ENCODE data around the gene NRSN1.
"Not testable (repeated sequence)": the region's sequence is repeated elsewhere in the genome, so short reads cannot be mapped to it uniquely, and the experiment has no call there.

Gene NRSN1, protein sequence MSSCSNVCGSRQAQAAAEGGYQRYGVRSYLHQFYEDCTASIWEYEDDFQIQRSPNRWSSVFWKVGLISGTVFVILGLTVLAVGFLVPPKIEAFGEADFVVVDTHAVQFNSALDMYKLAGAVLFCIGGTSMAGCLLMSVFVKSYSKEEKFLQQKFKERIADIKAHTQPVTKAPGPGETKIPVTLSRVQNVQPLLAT

DNA sequence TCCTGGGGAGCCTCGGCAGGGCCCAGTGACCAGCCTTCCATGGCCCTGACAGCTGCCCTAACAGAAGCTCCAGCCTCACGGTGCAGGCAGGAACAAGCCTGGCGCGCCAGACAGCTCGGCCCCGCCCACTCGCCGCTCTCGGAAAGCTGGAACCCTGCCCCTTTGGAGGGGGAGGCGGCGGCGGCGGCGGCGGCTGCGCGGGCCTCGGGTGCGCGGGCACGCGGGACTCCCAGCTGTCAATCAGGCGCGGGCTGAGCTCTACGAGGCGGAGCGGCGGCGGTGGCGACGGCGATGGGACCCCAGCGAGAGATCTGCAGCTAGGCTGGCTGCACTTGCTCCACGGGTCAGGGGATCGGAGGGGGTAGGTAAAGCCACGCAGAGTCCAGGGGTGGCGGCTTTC lies at the start of gene NRSN1:
Gene NRSN1 (plus strand): TSS at position 236 of the 400 bp plus-strand sequence. CDS start 8,113 bp downstream, outside the sequence.
- DNase-seq, result no peak

DNA sequence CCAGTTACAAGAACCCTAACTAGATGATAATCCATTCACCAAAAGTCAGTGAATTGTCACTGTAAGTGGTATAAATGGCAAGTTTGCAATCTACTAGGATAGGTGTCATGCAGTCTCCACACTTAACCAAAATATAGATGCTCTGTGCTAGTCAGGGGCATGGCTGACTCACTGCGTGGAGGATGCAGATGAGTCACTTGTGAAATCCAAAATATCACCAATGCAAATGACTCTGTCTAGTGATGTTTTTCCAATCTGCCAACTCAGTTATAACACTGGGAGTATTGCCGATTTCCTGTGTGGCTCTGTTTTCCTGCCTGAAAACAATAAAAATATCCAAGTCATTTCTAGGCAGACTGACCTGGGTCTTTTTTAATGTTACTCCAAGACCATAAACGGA lies 47.8 kb upstream of the NRSN1 start:
- DNase-seq, result no peak

DNA sequence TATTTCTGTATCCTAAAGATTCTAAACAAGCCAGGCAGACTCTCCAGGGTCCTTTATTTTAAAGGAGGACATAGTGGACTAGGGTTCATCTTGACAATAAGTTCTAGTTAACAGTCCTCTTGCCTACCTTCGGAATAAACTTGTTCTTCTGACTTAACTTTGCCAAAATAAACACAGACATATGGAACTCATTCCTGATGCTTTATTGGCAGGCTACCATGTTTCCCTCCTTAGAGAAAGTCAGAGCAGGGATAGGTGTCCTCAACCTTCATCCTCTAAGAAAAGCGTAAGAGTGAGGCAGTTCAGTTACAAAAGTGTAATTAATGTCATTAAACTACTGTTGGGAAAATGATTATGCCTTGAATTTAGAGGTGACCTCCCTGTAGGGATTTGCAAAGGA lies 46.9 kb upstream of the NRSN1 start:
- no peak for DNase-seq

DNA sequence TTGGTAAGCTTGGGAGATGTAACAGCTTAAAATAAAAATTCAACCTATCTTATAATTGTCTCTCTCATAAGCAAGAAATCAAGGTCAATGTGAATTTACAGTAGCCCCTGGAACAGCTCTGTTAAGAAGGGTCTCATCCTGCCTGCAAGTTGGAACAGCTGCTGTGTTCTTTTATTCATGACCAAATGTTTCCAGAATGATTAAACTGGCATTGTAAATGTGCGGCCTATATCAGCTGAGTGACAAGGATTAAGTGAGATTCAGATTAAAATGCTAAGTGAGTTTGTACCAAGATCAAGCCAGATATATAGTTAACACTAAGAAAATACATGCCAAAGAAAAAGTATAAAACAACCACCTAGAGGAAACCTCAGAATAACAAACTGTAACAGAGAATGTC lies 45.3 kb upstream of the NRSN1 start:
- no peak for DNase-seq

DNA sequence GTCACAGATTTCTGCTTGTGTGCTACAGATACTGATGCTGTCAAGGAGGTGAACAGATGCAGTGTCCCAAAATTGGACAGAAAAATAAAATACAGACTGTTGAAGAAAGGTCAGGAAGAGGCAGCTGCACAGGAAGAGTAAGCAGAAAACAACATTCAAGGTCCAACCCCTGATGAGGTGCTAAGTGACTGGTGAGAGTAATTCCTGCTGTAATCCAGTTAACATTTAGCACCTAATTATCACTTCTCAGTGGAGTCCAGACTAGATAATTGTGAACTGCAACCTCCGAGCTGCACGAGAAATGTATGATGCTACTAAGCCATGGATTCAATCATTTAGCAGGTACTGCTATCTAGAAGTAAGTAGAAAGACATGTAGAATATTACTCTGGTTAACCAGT lies 36.3 kb upstream of the NRSN1 start:
- DNase-seq, result no peak

DNA sequence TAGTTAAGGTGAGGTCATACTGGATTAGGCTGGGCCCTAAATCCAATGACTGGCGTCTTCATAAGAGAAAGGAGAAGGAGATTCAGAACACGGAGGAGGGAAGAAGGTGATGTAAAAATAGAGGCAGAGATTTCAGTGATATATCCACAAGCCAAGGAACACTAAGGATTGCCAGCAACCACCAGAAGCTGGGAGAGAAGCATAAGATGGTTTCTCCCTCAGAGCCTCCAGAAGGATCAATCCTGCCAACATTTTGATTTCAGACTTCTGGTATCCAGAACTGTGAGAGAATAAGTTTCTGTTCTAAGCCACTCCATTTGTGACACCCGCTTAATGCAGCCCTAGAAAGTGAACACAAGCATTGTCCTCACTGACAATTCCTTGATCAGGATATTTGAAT lies 33.6 kb upstream of the NRSN1 start:
- DNase-seq, result no peak

DNA sequence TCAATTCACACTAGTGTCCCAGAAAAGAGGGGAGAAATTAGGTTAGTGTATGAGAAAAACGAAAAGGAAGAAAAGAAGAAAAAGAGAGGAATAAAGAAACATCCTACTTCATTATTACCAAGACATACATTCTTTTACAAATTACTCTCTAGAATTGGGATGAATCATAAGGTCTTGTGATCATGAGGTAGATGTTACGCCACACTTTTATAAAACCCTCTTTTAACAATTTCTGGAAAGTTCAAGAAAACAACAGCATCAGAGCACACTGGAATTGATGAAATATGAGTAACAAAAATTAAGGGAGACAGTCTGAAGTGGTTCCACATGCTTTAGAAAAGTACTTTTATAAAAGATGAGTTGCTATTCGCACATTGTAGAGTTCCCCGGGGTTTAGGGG lies 32.6 kb upstream of the NRSN1 start:
- DNase-seq, result no peak

DNA sequence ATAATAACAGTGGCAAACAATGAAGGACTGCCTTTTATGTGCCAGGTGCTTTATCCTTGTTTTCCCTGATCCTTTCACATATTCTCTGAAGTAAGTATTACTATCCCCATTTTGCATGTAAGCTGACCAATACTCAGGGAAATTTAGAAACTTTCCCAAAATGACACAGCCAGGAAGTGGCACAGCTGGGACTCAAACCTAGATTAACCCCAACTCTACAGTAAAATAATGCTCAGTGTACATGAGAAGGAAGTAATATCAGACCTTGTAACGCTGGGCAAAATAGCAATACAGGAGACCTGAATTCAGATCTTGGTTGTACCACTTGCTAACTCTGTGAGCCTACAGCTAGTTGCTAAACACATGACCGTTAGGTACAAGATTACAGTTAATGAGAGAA lies 26.8 kb upstream of the NRSN1 start:
- no peak for DNase-seq

DNA sequence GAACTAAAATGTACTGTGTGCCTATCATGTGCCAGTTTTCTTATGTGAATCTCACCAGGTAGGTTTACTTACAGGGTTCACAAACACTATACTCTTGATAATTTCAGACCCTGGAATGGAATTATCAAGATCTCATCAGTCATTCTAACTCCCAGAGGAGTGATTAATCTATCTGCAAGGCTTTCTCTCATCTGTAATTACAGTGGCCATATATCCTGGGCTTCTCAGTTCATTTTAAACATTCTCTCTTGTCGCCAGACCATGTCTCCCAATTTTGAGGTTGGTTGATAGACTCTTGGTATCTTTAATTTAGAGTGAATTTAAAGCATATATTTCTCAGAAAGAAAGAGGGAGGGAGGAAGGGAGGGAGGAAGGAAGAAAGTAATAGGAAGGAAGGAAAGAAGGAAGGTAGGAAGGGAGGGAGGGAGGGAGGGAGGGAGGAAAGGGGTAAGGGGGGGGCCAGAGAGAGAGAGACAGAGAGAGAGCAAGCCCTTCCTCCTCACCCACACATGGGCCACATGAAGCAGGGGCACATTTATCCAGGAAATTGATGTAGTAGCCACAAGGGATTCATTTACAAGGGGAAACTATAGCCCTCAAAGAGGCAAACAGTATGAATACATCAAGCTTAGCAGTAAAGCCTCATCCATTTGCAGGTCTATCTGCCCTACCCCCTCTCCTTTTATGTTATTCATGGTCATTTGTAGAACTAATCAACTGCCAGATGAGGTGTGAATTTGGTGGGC lies 25.8 kb upstream of the NRSN1 start:
- DNase-seq, result no peak

DNA sequence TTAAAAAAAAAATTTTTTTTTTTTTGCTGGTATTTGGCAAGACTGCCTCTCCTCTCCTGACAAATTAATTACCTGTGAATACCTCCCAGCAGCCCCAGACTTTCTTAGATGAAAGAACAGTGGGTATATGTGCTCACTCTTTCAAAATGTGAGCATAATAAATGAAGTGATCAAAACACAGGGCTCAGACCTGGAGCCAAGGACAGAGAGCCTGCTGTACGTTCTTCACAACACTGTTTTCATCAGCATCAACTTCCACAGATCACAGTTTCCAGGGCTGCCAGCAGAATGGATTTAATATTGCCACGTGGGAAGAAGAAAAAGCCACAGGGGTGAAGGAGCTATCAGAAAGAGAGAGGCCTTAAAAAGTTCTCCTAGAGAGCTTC lies 25.3 kb upstream of the NRSN1 start:
- DNase-seq, result no peak

DNA sequence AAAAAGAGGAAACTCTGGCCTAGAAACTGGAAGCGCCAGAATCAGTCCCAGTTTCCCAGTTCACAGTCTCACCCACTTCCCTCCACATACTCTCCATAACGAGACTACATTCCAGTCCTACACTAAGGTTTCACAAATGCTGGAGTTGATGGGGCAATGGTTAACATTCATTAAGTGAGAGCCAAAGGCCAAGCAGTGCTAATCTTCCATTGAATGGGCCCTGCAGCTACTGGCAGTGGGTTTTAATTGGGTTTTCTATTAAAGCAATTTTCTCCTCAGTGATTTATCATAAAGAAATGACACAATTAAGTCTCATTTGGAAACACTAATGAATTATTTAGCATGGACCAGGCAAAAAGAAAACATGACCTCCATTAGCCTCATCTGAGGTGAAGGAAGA lies 20.8 kb upstream of the NRSN1 start:
- DNase-seq, result no peak

DNA sequence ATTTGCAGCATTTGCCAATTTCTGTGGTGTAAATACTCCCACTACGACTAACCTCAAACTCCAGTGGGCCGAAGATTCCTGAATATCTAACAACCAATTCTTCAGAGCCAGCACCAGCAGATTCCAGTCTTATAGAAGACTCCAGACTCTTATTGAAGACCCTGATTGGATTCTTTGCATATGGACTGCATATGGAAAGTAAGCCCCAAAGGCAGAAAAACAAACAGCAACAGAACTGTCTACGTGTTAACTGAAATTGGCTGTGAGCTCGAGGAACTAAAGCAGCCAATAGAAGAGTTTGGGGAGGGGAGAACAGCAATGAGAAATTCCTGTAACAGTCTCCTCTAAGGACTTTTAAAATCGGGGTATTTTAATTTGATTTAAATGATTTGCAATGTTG lies 19.7 kb upstream of the NRSN1 start:
- no peak for DNase-seq

DNA sequence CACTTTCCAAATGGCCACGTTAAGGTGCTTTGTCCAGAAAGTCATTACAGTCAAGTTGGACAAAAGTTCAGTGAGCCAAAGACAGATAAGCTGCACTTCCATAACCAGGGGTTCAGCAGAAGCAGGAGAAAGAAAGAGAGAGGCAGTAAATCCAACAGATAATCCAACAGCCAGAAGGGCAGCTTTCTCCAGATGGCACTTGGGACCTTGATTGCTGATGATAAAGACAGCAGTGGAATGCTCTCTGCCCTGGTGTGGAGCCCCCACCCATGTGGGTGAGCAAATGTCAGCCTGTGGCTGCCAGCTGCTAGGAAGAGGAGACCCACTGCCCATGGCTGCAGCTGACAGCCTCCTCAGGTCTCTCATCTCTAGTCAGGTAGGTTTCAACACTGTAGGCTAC lies 18.7 kb upstream of the NRSN1 start:
- no peak for DNase-seq

DNA sequence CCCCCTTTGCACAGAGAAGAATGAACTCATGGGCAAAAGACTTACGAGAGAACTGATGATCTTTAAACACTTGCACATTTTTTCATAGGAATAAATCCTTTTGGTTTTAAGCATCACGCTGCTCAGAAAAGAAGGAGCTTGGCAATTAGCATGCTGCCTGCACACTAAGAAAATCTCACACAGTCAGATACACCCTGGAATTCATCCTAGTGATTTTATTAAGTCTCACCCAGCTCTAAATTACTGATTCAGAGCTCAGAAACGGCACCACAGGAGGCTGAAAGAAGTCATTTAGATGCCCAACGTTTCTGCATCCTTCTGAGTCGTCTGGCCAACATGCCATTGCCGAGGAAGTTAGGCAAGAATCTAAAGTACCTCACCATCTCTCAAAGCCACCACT lies 18.0 kb upstream of the NRSN1 start:
- DNase-seq, result no peak

DNA sequence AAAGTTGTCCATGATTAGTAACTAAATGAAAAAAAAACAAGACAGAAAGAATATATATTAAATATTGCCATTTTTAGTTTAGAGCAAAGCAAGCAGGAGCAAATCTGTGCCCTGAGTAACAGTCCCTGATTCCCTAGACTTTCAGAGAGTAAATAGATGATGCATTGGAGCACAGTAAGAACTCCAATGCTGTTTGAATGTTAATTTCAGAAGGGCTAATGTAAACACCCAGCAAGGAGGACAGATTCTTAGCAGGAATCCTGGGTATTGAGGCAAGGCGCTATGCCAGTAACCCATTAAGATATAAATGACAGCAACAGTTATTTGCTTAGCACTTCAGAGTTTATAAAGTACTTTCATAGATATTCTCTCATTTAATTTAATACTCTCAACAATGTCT lies 15.6 kb upstream of the NRSN1 start:
- DNase-seq, result no peak

DNA sequence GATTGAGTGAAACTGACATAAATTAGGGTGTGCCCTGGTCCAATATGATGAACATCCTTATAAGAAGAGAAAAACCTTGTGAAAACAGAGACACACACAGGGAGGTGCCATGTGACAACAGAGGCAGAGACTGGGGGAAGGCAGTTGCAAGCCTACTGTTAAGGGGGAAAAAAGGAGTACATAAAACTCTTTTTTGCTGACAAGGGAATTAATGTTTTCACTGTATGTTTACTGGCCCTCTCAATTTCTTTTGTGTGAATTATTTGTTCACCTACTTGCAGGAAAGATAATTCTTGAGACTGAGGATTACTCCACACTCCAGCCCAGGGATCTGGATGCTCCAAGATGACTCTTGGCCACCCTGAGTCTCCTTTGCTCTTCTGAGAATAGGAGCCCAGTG lies 12.1 kb upstream of the NRSN1 start:
- DNase-seq, result no peak

DNA sequence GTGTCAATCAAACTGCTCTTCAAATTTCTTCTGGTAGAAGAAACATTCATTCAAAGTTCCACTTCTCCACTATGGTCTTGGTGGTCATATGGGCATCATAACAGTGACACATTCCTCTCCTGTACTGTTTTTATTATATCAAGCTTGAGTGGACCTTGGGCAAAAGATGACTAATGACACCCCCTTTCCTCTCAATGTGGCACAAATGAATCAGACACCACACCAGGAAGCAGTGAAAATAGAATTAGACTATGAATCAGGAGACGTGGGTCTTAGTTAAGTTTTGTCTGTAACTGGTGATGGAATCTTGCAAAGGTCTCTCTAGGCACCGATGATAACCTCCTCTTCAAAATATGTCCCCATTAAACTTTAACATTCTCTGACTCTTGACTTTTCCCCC lies 9.0 kb upstream of the NRSN1 start:
- no peak for DNase-seq

DNA sequence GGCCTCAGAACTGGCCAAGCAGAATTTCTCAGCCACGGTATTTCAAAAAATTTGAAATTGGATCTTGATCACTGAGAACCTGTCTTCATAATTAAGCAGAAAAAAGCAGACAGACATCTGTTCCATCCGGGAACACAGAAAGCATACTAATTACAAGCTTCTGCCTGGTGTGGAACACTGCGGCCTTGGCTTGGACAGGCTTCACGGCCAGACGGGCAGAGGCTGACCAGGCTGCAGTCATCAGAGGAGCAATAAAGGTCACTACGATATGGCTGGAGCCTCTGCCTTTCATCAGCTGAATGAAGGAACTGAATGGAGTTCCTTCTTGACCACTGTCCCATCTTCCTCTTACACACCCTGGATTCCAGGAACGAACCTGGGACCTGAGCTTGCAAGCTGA lies 3.9 kb upstream of the NRSN1 start:
- DNase-seq, result no peak

DNA sequence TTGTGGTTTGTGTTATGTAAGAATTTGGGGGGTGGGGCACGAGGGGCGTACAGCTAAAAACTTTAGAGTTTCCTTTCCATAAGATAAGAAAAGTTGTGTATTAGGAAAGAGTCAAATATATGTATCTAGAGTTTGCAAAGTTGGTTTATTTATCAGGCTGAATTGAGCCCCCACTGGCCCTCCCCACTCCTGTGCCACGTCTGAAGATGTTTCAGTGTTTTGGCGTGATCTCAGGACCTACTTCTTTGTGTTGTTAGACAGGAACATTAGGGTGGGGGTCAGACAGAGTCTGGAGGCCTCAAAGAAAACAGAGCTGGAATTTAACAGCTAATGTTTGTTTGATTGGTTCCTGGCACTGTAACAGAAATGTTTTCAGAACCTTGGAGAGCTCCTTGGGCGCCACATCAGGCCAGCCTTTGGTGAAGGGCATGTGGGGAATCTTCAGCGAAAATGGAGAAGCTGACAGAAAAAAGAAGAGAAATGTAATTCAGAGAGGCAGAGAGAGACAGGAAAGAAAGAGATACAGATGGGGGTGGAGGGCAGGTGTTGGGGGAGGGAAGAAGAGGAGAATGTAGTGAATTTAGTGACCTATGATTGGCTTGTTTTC lies 674 bp downstream of the NRSN1 start:
- peak in 1 of 2 donors; percentile 17 for DNase-seq

DNA sequence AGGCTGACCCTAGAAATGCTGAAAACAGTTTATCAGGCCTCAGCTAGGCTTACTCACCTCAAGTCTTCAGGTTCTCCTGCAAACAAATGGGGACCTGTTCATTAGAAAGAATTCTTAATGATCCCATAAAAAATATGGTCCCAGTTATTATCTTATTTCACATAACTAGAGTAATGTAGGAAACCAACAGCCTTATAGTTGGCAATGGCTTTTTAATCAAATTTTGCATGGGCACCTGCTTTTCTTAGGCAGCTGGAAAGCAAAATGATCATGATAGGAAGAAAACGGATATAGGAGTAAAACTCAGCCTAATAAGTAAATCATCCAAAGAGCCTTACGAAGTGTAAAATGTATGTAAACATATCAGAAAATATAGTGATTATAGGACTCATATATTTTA lies 1.3 kb downstream of the NRSN1 start:
- no peak for DNase-seq

DNA sequence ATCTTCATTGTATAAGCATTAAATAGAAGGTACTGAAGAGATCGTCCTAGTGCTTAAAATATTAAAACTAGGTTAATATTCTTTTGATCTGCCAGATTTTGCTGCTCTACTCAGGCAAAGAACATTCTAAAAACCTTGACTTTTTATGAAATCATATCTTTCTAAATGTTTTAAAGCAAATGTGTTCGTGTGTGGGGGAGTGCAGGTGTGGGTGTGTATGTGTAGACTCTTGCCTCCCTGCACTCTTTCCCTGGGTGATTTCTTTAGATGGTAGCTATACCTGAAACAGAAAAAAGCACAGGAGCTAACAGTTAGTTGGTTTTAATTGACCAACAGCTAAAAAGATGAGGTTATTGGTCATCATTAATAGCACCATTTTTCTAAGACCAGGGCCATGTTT lies 5.7 kb downstream of the NRSN1 start:
- DNase-seq, result no peak

DNA sequence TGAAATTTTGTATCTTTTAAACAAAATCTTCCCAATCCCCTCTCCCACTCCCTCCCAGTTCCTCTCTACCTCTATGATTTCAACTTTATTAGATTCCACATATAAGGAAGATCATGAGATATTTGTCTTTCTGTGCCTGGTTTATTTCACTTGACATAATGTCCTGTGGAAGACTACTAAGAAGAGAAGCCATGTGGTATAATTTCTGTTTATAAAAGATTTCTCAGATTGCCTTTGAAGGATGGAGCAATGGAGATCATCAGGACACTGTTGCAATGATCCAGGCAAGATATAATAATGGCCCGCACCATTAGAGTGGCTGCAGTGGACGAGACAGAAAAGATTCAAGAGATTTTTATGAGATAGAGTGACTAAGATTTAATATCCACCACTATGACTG lies 13.1 kb downstream of the NRSN1 start:
- no peak for DNase-seq

DNA sequence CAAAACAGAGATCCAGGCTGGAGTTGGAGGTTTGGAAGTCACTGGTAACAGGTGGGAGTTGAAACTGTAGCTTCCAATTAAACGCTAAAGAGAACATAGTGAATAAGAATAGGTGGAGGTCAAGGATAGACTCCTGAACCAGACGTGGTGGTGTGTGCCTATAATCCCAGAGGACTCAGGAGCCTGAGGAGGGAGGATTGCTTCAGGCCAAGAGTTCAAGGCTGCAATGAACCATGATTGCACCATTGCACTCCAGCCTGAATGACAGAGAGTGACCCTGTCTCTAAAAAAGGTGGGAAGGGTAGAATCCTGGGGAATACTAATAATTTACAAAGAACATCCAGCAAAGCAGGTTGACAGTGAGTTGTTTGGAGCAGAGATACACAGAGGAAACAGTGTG lies 13.6 kb downstream of the NRSN1 start:
- DNase-seq, result no peak

DNA sequence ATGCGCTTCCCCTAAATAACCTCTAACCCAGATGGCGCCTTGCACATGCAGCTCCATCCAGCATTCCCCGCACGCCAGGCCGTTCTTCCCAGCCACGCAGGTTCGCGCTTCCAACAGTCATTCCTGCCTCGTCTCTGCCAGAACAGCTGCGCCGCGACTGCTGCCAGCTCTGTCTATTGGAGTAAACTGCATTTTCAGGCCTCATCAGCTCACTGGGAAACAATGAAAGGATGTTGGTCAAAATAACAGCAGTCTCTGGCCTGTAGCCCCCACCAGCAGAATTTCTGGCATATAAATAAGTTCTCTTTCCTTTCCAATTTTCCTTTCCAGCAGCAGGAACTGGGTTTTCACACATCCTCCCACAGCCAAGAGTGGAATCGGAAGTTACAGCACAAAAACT lies 14.6 kb downstream of the NRSN1 start:
- no peak for DNase-seq

DNA sequence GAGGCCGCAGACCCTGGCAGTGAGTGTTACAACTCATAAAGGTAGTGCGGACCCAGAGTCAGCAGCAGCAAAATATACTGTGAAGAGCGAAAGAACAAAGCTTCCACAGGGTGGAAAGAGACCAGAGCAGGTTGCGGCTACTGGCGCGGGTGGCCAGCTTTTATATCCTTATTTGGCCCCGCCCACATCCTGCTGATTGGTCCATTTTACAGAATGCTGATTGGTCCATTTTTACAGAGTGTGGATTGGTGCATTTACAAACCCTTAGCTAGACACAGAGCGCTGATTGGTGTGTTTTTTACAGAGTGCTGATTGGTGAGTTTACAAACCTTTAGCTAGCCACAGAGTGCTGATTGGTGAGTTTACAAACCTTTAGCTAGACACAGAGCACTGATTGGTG lies 16.7 kb downstream of the NRSN1 start:
- DNase-seq, result not testable (repeated sequence)

Measured in CD4-positive, alpha-beta T cell treated with Interferon alpha-2 for 1 hour (primary cell).